Breast epithelium (tissue), 3 donors: Measurements from ENCODE around the gene DHDH.

ENCODE experiments used
- CTCF ChIP-seq, 3 donors: fragments of 450-650 bp; IDR thresholded peaks; one replicate each; pipeline ENCODE4 v1.5.1; 2016 to 2017; ENCODE audit warnings: antibody characterized with exemption in 3 of 3, mild to moderate bottlenecking in 3 of 3, moderate library complexity in 3 of 3
- POLR2A ChIP-seq: fragments of 450-650 bp; IDR thresholded peaks from one replicate; pipeline ENCODE4 v1.6.1; 2016; ENCODE audit warnings: antibody characterized with exemption, mild to moderate bottlenecking, moderate library complexity
- POLR2AphosphoS5 ChIP-seq, 3 donors: sonication (generic); formaldehyde crosslinking; IDR thresholded peaks; one replicate each; pipeline ENCODE4 v1.6.1; 2017; ENCODE audit warnings: antibody characterized with exemption in 3 of 3

GRCh38 chr19:48890551-48890950, 42.9 kb upstream of the DHDH start:
- TF ChIP-seq CTCF (IDR thresholded peaks at IDR 0.05) (no peak), POLR2A (no peak), POLR2AphosphoS5 (IDR thresholded peaks at IDR 0.05) (no peak)
